Activated naive CD8-positive, alpha-beta T cell treated with anti-CD3 and anti-CD28 coated beads, Interleukin-2, amount 50 U/mL, for 16 hours (primary cell): ENCODE data around the gene FUT8.
"Not testable (repeated sequence)": the region's sequence is repeated elsewhere in the genome, so short reads cannot be mapped to it uniquely, and the experiment has no call there.

Experiments used
- DNase-seq: peaks from one replicate; pipeline ENCODE4 v3.0.0-alpha.2; 2020; ENCODE audit warnings: low read depth, low spot score

FUT8 gene

DNA sequence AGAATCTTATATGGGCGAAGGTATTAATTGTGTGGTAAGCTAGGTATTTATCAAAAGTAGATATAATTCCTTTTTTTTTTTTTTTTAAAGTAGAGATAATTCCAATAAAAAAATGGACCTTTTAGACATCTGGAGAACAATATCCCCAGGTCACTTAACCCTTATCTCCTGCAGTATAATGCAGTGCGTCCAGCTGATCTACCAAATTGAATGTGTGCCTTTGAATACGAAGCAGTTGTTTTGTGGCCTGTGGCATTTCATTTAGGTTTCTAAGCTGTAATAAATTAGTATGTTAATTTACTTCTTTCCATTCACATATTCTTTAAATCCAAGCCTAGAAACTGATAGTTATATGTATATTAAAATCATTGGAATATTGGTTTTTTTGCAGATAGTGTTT is 3.1 kb downstream of the FUT8 start:
- DNase-seq = no peak

DNA sequence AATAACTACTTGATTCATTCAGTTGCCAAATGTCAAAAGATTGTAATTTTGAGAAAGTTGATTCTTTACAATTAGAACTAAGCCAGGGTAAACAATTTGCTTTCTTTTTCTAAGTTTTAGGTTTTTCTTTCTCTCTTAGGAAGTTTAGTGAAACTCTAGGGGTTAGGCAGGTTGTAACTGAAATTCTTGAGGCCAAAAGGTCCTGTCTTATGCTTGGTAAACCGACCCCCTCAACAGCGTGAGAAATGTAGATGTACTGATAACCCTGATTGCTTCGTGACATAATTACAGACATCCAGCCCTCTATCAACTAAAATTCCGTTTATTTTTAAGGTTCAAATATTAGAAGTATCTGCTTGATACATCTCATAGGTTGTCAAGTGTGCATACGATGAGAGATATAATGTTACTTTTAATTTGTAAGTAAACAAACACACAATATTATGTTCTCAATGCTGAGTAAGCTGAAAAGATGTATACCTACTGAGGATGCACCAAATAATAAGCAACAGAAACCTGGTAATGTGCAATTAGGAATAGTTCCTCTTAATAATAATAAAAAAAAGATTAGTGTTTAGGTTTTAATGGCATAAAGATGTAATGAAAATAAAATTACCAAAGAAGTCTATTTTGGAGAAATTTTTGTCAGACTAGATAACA is 7.2 kb downstream of the FUT8 start:
- no peak for DNase-seq

DNA sequence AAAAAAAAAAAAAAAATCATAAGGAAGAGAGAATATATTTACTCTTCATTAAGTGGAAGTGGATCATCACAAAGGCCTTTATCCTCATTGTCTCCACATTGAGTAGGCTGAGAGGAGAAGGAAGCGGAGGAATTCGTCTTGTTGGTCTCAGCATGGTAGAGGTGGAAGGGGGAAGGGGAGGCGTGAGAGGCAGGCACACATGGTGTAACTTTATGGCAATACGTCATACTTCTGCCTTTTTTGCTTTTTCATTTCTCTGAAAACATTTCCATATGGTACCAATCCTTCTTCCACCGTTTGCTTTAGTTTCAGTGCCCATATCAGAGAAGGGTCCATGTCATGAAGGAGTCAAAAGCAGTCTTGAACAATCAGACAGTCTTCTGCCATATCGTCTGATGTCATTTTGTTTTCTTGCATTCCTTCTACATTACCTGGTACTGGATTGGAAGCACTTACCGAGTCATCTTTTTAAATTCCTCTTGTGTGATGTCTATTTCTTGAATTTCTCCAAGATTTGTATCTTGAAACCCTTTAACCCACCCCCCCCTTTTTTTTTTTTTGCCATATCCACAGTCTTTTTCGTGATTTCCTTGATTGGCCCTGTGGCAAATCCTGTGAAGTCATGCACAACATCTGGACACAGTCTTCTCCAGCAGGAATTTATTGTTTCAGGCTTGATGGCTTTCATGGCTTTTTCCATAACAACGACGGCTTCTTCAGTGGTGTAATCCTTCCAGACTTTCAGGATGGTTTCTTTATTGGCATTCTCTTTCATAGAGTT is 8.9 kb downstream of the FUT8 start:
- DNase-seq = no peak

DNA sequence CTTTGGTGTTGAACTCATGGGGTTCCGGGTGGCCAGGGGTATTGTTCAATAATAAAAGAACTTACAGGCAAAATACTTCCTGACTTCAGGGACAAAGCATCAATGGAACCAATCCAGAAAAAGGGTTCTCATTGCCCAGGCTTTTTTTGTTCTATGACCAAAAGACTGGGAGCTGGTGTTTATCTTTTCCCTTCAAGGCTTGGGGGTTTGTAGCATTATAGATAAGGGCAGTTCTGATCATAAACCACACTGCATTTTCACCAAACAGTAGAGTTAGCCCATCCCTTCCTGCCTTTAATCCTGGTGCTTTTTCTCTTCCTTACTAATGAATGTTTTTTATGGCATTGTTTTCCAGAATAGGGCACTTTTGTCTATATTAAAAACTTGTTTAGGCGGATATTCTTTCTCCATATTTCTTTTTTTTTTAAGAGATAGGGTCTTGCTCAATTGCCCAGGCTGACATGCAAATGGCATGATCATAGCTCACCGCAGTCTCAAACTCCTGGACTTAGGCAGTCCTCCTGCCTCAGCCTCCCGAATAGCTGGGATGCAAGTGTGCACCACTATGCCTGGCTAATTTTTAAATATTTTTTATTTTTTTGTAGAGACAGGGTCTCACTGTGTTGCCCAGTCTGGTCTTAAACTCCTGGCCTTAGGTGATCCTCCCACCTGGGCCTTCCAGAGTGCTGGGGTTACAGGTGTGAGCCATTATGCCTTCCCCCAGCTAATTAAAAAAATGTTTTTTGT is 9.7 kb downstream of the FUT8 start:
- DNase-seq = no peak

DNA sequence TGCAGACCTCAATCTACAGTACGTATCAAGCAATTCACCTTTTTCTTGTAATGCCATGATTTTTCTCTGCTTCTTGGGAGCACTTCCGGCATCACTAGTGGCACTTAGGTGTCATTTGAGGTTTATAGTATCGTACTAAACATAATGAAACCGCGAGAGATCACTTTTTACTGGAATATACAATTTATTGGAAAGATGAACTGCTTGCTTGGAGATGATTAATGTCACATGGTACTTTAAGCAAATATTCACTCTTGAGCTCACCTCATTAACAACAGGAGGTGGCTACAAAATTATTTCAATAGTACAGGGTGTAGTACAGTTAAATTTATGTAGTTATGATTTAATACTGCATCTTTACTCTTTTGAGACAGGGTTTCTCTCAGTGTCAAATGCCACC is 11.5 kb downstream of the FUT8 start:
- no peak for DNase-seq

DNA sequence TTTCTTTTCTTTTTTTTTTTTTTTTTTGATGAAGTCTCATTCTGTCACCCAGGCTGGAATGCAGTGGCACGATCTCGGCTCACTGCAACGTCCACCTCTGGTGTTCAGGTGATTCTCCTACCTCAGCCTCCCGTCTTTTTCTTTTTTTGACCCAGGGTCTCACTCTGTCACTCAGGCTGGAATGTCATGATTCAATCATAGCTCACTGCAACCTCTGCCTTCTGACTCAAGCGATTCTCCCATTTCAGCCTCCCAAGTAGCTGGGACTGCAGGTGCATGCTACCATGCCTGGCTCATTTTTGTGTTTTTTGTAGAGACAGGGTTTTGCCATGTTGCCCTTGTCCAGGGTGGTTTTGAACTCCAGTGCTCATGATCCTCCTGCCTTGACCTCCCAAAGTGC is 12.0 kb downstream of the FUT8 start:
- DNase-seq = no peak

DNA sequence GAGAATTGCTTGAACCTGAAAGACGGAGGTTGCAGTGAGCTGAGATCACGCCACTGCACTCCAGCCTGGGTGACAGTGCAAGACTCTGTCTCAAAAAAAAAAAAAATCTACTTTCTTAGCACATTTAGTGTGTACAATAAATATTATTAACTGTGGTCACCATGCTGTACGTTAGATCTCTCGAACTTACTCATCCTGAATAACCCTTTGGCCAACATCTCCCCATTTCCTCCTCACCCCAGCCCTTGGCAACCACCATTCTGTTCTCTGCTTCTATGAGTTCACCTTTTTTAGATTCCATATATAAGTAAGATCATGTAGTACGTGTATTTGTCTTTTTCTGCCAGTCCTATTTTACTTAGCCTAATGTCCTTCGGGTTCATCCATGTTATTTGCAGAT is 13.4 kb downstream of the FUT8 start:
- no peak for DNase-seq

DNA sequence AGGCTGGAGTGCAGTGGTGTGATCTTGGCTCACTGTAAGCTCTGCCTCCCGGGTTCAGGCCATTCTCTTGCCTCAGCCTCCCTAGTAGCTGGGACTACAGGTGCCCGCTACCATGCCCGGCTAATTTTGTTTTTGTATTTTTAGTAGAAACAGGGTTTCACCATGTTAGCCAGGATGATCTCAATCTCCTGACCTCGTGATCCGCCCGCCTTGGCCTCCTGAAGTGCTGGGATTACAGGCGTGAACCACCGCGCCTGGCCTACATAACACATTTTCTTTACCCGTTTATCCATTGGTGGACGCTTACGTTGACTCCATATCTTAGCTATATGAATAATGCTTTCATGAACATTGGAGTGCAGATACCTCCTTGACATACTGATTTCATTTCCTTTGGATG is 14.4 kb downstream of the FUT8 start:
- not testable (repeated sequence) for DNase-seq

DNA sequence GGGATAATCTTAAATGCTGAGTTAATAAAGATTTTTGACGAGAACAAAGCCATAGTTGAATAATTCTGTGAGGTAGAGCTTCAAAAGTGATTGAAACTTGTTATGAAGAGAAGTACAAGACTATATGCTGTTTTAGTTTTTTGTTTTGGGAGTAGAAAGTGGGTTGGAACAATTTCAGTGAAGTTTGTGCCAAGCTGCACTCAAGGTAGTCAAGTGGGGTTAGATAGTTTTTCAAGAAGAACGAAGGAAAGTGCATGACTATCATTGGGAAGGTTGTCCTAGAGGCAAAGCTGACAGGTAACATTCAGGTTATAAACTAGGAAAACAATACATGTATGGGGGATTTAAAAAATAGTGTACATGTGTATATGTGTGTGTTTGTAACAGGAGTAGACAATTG is 16.2 kb downstream of the FUT8 start:
- DNase-seq = no peak

DNA sequence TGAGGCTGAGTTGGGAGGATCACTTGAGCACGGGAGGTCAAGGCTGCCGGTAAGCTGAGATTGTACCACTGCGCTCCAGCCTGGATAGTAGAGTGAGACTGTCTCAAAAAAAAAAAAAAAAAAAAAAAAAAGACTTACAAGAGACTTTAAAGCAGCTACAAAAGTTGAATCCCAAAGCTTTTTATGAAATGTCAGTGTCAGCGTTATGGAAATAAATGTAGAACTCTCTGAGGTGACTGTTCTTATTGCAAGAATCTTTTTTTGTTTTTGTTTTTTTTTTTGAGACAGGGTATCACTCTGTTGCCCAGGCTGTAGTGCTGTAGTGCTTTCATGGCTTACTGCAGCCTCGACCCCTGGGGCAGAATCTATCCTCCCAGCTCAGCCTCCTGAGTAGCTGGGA is 17.2 kb downstream of the FUT8 start:
- no peak for DNase-seq

DNA sequence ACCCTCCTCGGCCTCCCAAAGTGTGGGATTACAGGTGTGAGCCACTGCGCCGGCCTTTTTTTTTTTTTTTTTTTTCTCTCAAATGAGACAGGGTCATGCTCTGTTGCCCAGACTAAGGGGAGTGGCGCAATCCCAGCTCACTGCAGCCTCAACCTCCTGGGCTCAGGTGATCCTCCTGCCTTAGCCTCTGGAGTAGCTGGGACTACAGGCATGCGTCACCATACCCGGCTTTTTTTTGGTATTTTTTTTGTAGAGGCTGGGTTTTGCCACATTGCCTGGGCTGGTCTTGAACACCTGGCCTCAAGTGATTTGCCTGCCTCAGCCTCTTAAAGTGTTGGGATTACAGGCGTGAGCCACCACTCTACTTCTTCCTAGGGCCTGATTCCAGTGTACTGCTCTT is 18.7 kb downstream of the FUT8 start:
- DNase-seq = no peak

DNA sequence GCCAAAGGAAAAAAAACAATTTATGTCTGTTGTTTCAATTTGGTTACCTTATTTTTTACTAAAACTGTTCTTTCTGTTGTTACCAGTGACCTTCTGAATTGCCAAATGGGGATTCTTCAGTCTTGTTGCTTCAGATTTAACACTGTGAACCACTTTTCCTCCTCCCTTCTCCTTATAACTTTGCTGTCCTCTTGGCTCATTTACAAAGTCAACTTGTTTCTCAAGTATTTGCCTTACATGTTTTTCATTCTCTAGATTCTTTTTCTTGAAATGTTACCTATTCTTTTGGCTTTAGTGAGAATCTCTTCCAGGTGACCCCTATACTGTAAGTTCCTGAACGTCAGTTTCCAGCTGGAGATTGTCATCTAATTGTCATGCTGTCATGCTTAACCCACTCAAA is 19.4 kb downstream of the FUT8 start:
- no peak for DNase-seq

DNA sequence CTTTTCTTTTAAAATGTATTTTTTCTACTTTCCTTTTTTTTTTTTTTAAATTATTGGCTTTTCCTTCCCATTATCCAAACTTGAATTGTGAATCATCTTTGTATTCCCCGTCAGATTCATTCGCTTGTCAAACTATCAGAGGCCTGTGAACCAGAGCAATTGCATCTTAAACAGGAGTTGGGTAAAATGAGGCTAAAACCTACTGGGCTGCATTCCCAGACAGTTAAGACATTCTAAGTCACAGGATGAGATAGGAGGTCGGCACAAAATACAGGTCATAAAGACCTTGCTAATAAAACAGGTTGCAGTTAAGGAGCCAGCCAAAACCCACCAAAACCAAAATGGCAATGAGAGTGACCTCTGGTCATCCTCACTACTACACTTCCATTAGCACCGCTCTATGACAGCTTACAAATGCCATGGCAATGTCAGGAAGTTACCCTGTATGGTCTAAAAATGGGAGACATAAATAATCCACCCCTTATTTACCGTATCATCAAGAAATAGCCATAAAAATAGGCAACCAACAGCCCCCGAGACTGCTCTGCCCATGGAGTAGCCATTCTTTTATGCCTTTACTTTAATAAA is 19.9 kb downstream of the FUT8 start:
- no peak for DNase-seq

DNA sequence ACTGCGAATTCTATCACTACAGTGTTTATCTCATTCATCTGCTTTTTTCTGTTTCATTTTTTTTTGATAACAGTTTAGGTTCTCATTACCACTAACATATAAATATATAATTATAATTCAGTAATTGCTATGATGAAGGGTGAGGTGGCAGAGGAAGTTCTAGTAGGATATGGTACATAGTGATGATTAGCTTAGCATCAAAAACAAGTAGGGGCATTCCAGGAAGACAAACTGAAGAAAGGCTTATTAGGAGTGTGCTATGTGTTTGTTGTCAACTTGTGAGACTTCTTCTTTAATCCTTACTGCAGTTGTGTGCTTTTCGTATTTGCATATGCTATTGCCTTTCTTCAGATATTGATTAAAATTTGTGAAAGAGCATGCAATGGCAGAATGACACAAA is 20.6 kb downstream of the FUT8 start:
- DNase-seq = no peak

DNA sequence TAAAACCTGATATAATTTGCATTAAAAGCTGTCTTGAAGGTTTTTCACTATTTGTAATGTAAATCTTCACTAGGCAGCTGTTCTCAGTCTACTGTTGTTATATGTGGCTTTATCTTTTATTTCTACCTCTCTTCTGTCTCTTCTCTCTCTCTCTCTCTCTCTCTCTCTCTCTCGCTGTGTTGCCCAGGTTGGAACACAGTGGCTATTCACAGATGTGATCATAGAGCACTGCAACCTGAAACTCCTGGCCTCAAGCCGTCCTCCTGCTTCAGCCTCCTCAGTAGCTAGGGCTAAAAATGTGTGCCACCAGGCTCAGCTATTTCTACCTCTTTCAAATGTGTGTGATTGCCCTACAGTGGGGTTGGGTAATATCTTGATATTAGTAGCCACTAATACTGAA is 21.1 kb downstream of the FUT8 start:
- DNase-seq = no peak

DNA sequence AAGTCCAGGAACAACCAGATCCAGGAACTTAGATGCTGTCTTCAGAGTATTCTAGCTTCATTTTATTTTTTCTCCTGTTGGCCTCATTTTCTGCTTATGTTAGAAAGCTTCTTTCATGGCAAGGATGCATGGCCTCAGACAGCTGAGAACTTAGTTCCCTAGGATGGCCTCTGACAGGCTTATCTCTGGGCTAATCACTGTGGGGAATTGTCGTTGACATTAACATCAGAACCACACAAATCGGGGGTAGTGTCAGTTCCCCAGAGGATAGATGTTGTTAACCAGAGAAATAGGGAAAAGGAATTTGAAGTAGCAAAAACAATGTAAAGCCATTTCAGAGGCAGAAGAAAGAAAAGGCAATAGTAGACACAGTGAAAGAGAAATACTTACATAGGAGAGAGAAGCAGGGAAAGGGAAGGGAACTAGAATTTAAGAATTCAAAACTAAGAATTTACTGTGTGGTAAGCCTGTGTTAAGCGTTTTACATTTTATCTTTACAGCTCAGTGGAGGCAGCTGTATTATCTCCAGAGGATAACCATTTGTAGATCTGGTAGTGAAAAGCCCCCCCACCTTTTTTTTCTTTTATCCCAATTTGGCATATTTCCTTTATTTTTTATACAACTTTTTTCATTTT is 21.8 kb downstream of the FUT8 start:
- DNase-seq = no peak

DNA sequence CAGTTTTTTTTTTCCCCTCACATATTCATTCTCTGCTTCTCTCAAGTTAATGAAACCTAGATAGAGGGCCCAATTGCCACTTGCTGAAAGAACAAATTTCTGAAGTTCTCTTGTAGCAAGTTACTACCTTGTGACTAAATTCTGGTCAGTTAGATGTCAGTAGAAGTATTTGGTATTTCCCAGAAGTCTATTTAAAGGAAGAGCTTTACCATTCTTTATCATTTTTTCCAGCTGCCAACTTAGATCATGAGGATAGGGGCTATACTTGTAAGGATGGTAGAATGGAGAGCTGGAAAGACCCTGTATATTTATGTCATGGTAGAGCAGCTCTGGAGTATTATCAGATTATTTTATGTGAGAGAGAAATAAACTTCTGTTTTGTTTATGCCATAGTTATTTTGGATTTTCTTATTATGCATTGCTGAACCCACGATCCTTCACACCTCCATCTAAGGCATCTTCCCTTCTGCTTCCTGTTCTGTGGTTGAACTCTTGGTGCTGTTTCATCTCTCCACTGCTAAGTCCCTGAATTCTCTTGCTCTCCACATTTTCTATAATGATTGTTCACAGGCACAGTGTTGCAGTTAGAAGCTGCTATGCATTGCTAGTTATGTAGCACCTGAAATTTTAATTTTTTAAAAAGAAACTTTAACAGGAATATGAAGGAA is 25.9 kb downstream of the FUT8 start:
- no peak for DNase-seq

DNA sequence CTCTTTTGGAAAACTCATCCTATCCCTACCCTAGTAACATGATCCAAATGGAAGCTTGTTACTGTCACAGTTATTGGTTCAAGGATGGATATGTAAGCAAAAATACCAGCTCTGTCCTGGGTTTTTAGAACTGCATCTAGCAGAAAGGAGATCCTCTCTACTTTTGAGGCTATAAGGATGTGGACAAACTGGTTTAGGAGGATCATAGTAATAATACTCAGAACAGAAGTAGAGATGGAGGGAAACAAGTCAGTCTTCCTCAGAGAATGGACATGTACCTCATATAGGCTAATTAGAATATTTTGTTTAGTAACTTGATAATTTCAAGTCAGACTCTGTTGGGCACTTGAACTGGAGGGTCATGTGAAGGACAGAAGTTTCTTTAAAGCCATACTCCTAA is 26.6 kb downstream of the FUT8 start:
- no peak for DNase-seq

DNA sequence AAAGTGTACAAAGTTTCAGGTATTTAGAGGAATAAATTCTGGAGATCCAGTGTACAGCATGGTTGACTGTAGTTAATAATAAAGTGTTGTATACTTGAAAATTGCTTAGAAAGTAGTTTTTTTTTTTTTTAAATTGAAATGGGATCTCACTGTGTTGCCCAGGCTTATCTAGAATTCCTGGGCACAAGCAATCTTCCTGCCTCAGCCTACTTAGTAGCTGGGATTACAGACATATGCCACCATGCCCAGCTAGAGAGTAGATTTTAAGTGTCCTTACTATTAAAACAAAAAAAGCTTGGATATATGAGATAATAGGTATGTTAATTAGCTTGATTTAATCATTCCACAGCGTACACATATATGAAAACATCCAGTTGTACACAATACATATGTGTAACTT is 27.7 kb downstream of the FUT8 start:
- no peak for DNase-seq

DNA sequence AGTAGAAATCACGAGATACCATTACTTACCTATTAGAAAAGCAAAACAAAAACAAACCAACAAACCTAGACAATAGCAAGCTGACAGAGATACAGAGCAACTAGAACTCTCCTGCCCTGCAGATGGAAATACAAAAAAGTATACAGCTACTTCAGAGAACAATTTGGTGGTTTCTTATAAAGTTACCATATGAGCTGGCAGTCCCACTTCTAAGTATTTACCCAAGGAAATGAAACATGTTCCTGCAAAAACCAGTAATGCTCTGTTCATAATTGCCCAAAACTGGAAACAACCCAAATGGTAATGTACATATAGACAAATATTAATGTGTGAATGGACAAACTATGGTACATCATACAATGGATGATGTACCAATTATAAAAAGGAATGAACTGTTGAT is 31.7 kb downstream of the FUT8 start:
- DNase-seq = no peak

DNA sequence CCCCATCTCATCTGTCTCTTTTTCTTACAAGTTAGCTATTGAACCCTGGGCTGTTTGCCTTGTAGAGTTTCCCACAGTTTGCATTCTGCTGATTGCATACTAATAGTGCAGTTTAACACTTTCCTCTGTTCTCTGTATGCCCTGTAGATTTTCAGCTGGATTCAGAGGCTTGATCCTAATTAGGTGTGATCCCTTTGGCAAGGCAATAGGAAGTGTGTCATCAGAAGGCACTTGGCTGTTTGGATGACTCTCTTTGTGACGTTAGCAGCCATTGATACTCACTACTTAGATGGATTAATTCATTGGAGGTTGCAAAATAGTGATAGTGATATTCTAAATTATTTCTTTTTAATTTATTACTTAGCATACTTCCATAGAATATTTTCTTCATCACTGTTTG is 33.6 kb downstream of the FUT8 start:
- no peak for DNase-seq

DNA sequence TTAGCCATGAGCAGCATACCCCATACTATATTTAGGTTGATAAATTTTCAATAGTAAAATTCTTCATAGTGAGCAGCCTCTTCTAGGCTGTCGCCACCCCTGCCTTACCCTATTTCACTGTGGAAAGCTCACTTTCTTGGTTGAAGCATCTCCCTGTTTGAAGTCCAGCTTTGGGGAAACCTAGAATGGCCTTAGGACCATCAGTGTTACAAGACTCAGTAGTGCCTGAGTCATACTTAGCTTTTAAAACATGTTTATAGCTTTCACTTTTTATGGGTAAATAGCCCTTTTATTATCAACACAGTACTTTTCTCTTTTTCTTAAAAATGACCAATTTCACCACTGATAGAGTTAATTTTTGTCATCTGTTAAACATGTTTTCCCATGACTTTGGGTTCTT is 37.1 kb downstream of the FUT8 start:
- no peak for DNase-seq
